Nucleus accumbens (tissue), 56 donors: Measurements from ENCODE around the gene DNAAF5.

ENCODE experiments used
- DNase-seq, 56 donors: peaks; one replicate each; lab custom pipeline; 2025; lab: John Stamatoyannopoulos, UW

Gene DNAAF5

GRCh38 chr7:761101-761500 lies 34.6 kb downstream of the DNAAF5 start:
- no peak for DNase-seq

GRCh38 chr7:761631-762030 lies 35.1 kb downstream of the DNAAF5 start:
- no peak for DNase-seq

- no peak for DNase-seq
Measured at GRCh38 chr7:762885-763284, 36.4 kb downstream of the DNAAF5 start.

GRCh38 chr7:763762-764161 lies 37.3 kb downstream of the DNAAF5 start:
- DNase-seq: no peak

- DNase-seq: no peak
Measured at GRCh38 chr7:765383-765782, 38.9 kb downstream of the DNAAF5 start.

GRCh38 chr7:767580-767940 lies 41.1 kb downstream of the DNAAF5 start:
- DNase-seq: no peak

- DNase-seq: peak in 11 of 56 donors; percentile 13 to 67 (median 26)
Measured at GRCh38 chr7:767941-768731, 41.6 kb downstream of the DNAAF5 start.

GRCh38 chr7:768881-769504 lies 42.5 kb downstream of the DNAAF5 start:
- DNase-seq: peak in 25 of 56 donors; percentile 5 to 64 (median 33)

GRCh38 chr7:770336-770735 lies 43.8 kb downstream of the DNAAF5 start:
- DNase-seq: no peak

- DNase-seq: no peak
Measured at GRCh38 chr7:770741-771166, 44.3 kb downstream of the DNAAF5 start.

GRCh38 chr7:771234-772004 lies 44.9 kb downstream of the DNAAF5 start:
- DNase-seq: no peak

GRCh38 chr7:772005-772294 lies 45.5 kb downstream of the DNAAF5 start:
- no peak for DNase-seq

- no peak for DNase-seq
Measured at GRCh38 chr7:772392-772791, 45.9 kb downstream of the DNAAF5 start.

- no peak for DNase-seq
Measured at GRCh38 chr7:772861-773621, 46.5 kb downstream of the DNAAF5 start.

GRCh38 chr7:773622-773915 lies 47.1 kb downstream of the DNAAF5 start:
- DNase-seq: no peak

- DNase-seq: peak in 28 of 56 donors; percentile 7 to 63 (median 26)
Measured at GRCh38 chr7:774161-775109, 47.9 kb downstream of the DNAAF5 start.

GRCh38 chr7:776381-776780 lies 49.9 kb downstream of the DNAAF5 start:
- no peak for DNase-seq

GRCh38 chr7:776992-777727 lies 50.7 kb downstream of the DNAAF5 start:
- DNase-seq: no peak

- DNase-seq: no peak
Measured at GRCh38 chr7:777728-778078, 51.2 kb downstream of the DNAAF5 start.
